Endothelial cell of umbilical vein (primary cell): ENCODE results near the gene PPFIBP1. TPM values are rescaled to one million over a fixed set of nuclear protein-coding genes. Genes with fewer than 3 reads are reported as not detected.
A peak's percentile ranks its signal among the peaks of the same experiment; 100 is the strongest.

Experiments
- BruUV-seq: library from RNA; stranded (reverse); fragments of 400-500 nt; replicated peaks from 2 replicates; lab custom pipeline; 2021; lab: Mats Ljungman, UMichigan
- CTCF ChIA-PET: fragments of 300-600, 350-600 bp; sonication (Branson Sonifier 250); formaldehyde crosslinking; loops from one replicate; lab custom pipeline; 2021; ENCODE audit warnings: antibody characterized with exemption, inconsistent platforms; lab: Charles Lee
- POLR2A ChIA-PET: fragments of 300-600, 350-600 bp; sonication (Branson Sonifier 250); formaldehyde crosslinking; loops from one replicate; lab custom pipeline; 2021; ENCODE audit warnings: antibody characterized with exemption, inconsistent platforms; lab: Charles Lee
- DNase-seq: peaks from one replicate; pipeline ENCODE4 v3.0.0-alpha.2; 2011; ENCODE audit warnings: low read depth, low spot score
- FAIRE-seq: peaks from 2 replicates; lab custom pipeline; 2011; peaks lifted over from hg19 to GRCh38; lab: Jason Lieb, UNC
- H2AFZ ChIP-seq: 2 replicates; pipeline ENCODE4 v1.6.0; 2012; ENCODE audit warnings: low read depth, low read length, control low read depth, inconsistent platforms
- H3K27ac ChIP-seq: 2 replicates; pipeline ENCODE4 v1.5.1; 2011; ENCODE audit warnings: low read depth, mild to moderate bottlenecking, control low read depth, low read length, moderate library complexity; ENCODE audit not compliant: insufficient read depth
- H3K27me3 ChIP-seq, 2 experiments: 2 replicates each; pipeline versions ENCODE4 v1.6.0 to v1.6.1; 2011; ENCODE audit warnings: low read length in 2 of 2, mixed read lengths in 1 of 2; ENCODE audit not compliant: control insufficient read depth in 2 of 2, insufficient read depth in 2 of 2
- H3K36me3 ChIP-seq, 2 experiments: 2 replicates in 1 of 2; 3 replicates in 1 of 2; pipeline ENCODE4 v1.5.1; 2011; ENCODE audit warnings: low read length in 2 of 2, mild to moderate bottlenecking in 1 of 2, moderate library complexity in 1 of 2; ENCODE audit not compliant: control insufficient read depth in 2 of 2, insufficient read depth in 2 of 2; ENCODE audit errors: extremely low read depth in 1 of 2
- H3K4me1 ChIP-seq: 3 replicates; pipeline ENCODE4 v1.5.1; 2011; ENCODE audit warnings: mild to moderate bottlenecking, low read length; ENCODE audit not compliant: control insufficient read depth, insufficient read depth; ENCODE audit errors: extremely low read depth
- H3K4me2 ChIP-seq: 2 replicates; pipeline ENCODE4 v1.6.1; 2011; ENCODE audit warnings: low read length, control low read depth, mixed read lengths; ENCODE audit not compliant: insufficient read depth
- H3K4me3 ChIP-seq, 3 experiments: fragments of 200-600 bp in 1 of 3; sonication (generic), shearing (Covaris generic) in 1 of 3; replicated peaks in 1 of 3; 2 replicates each; pipeline ENCODE4 v1.5.1; 2011 to 2016; ENCODE audit warnings: control low read depth in 3 of 3, low read length in 3 of 3, mild to moderate bottlenecking in 2 of 3, inconsistent platforms in 1 of 3, low read depth in 1 of 3, moderate library complexity in 1 of 3; ENCODE audit not compliant: insufficient read depth in 1 of 3
- H3K79me2 ChIP-seq: 2 replicates; pipeline ENCODE4 v1.6.0; 2012; ENCODE audit warnings: low read length, inconsistent platforms; ENCODE audit not compliant: control insufficient read depth, insufficient read depth
- H3K9ac ChIP-seq: replicated peaks from 2 replicates; pipeline ENCODE3; 2011; ENCODE audit warnings: low read length, control low read depth; ENCODE audit not compliant: insufficient read depth; ENCODE audit errors: extremely low read depth
- H3K9me1 ChIP-seq: replicated peaks from 3 replicates; pipeline ENCODE4 v1.6.0; 2011; ENCODE audit warnings: mild to moderate bottlenecking, low read length; ENCODE audit not compliant: control insufficient read depth, insufficient read depth; ENCODE audit errors: extremely low read depth
- H3K9me3 ChIP-seq: replicated peaks from 2 replicates; pipeline ENCODE4 v1.5.1; 2012; ENCODE audit warnings: low read length, inconsistent platforms; ENCODE audit not compliant: control insufficient read depth, insufficient read depth
- H4K20me1 ChIP-seq: replicated peaks from 2 replicates; pipeline ENCODE3; 2011; ENCODE audit warnings: mild to moderate bottlenecking, low read length; ENCODE audit not compliant: control insufficient read depth, insufficient read depth; ENCODE audit errors: extremely low read depth
- CTCF ChIP-seq, 2 donors: IDR thresholded peaks; 1 replicate in 1 of 2; 2 replicates in 1 of 2; pipeline ENCODE4 v1.5.1; 2011; ENCODE audit warnings: low read length in 2 of 2, mild to moderate bottlenecking in 2 of 2, moderate library complexity in 2 of 2, control low read depth in 1 of 2, inconsistent platforms in 1 of 2, low read depth in 1 of 2; ENCODE audit not compliant: insufficient read depth in 1 of 2; ENCODE audit errors: extremely low read depth in 1 of 2
- EZH2 ChIP-seq: IDR thresholded peaks from 2 replicates; pipeline ENCODE4 v1.6.1; 2012; ENCODE audit warnings: borderline replicate concordance, low read depth, mild to moderate bottlenecking, moderate library complexity, low read length, inconsistent platforms; ENCODE audit not compliant: severe bottlenecking
- FOS ChIP-seq: IDR thresholded peaks from 2 replicates; pipeline ENCODE4 v1.6.1; 2011; ENCODE audit warnings: mild to moderate bottlenecking, low read length, moderate library complexity, borderline replicate concordance; ENCODE audit not compliant: insufficient read depth
- GATA2 ChIP-seq: IDR thresholded peaks from 2 replicates; pipeline ENCODE4 v1.7.0; 2011; ENCODE audit warnings: low read depth, mild to moderate bottlenecking, moderate library complexity, mixed read lengths, low read length; ENCODE audit not compliant: insufficient read length, insufficient read depth
- JUN ChIP-seq: IDR thresholded peaks from 2 replicates; pipeline ENCODE4 v1.6.1; 2011; ENCODE audit warnings: borderline replicate concordance, low read depth; ENCODE audit not compliant: insufficient read length, insufficient read depth
- MAX ChIP-seq: IDR thresholded peaks from 2 replicates; pipeline ENCODE4 v1.6.1; 2011; ENCODE audit not compliant: insufficient read depth, insufficient read length
- MYC ChIP-seq: IDR thresholded peaks from one replicate; pipeline ENCODE4 v1.6.1; 2011; ENCODE audit warnings: mild to moderate bottlenecking, low read depth, low read length
- POLR2A ChIP-seq: IDR thresholded peaks from 2 replicates; pipeline ENCODE4 v1.6.1; 2012; ENCODE audit warnings: low read depth, mild to moderate bottlenecking, control low read depth, low read length
- POLR2AphosphoS5 ChIP-seq: IDR thresholded peaks from 2 replicates; pipeline ENCODE4 v1.6.1; 2012; ENCODE audit warnings: low read depth, mild to moderate bottlenecking, control low read depth, low read length, moderate library complexity; ENCODE audit not compliant: insufficient read depth
- dilution Hi-C: fragments of 300-500 bp; cut with MboI; formaldehyde crosslinking; loops from one replicate; pipeline ENCODE4 v1.15.0; 2019; ENCODE audit warnings: low sequenced_read_pairs; ENCODE audit not compliant: extremely low pct_ligation_motif_present
- intact Hi-C: fragments of 100-400 bp; cut with micrococcal nuclease; formaldehyde crosslinking; loops from one replicate; pipeline ENCODE4 v1.10.0; 2022
- polyA plus RNA-seq, 4 experiments: library from polyadenylated mRNA; depleted of rRNA in 3 of 4; stranded (reverse) in 3 of 4; unstranded in 1 of 4; fragments of >200 nt; gene quantifications; 2 replicates each; pipeline versions ENCODE4 v1.2.1 to v1.2.3, GENCODE V29; 2011 to 2012; ENCODE audit warnings: missing spikeins in 1 of 4
- total RNA-seq: library from RNA; stranded (reverse); gene quantifications from 2 replicates; pipeline ENCODE4 v1.2.3, GENCODE V29; 2021

Gene PPFIBP1
- total and polyA plus RNA-seq, 2 donors (not counting 3 experiments of a cell fraction or from before 2014, with no cell fraction given): 45.5 to 154 TPM

GRCh38 chr12:27549236-27549800, 25.3 kb downstream of the PPFIBP1 start:
- H2AFZ ChIP-seq: no peak overlapping the region
- peak overlapping the region; percentile 79 for H3K27ac ChIP-seq
- H3K4me3 ChIP-seq: peak overlapping the region in 1 of 3 experiments; percentile 20
- H3K4me2 ChIP-seq: peak overlapping the region; percentile 69
- H4K20me1 ChIP-seq: no peaks in the 10 kb centered on the region
- CTCF ChIA-PET: interaction anchor here (1.0 to 2.9 kb wide), 11 partner anchors 9 to 125 kb away, joined by 3 to 10 read pairs (median 5); no protein-coding TSS in a partner anchor
- peak overlapping the region; percentile 50 for H3K9ac ChIP-seq
- POLR2A ChIA-PET: interaction anchor here (0.6 to 1.9 kb wide), 2 partner anchors 25 to 114 kb away, joined by 7 to 8 read pairs; no protein-coding TSS in a partner anchor
- FAIRE-seq: peak; percentile 88
- TF ChIP-seq GATA2 (peak; percentile 75), JUN (peak; percentile 85), FOS (peak; percentile 90), POLR2A (no peak)
- intact Hi-C loops: loop anchor here (1.0 to 2.0 kb wide), 3 partner anchors 24 to 89 kb away; no protein-coding TSS in a partner anchor
- H3K9me3 ChIP-seq: no peaks in the 10 kb centered on the region
- H3K9me1 ChIP-seq: no peaks in the 10 kb centered on the region
- H3K27me3 ChIP-seq: no peaks in the 10 kb centered on the region
- peaks cover 87% of the 10 kb centered on the region for H3K79me2 ChIP-seq
- H3K36me3 ChIP-seq: no peaks in the 10 kb centered on the region
- dilution Hi-C loops: no loop called here
- DNase-seq: peak; percentile 91
- BruUV-seq: no TSS peak
- peaks cover 59% of the 10 kb centered on the region for H3K4me1 ChIP-seq

GRCh38 chr12:27549801-27550652, 26.0 kb downstream of the PPFIBP1 start:
- Histone ChIP-seq H3K36me3 (no peaks in the 10 kb centered on the region), H3K9ac (peak overlapping the region; percentile 50), H4K20me1 (no peaks in the 10 kb centered on the region), H3K4me1 (peaks cover 66% of the 10 kb centered on the region), H2AFZ (no peak overlapping the region), H3K27me3 (no peaks in the 10 kb centered on the region), H3K9me3 (no peaks in the 10 kb centered on the region), H3K9me1 (no peaks in the 10 kb centered on the region), H3K79me2 (peaks cover 92% of the 10 kb centered on the region), H3K4me3 (peak overlapping the region in 1 of 3 experiments; percentile 20), H3K4me2 (peak overlapping the region; percentile 69), H3K27ac (peak overlapping the region; percentile 79)
- TSS peak; percentile 34 for BruUV-seq
- intact Hi-C loops (loop anchor here (1.0 to 2.0 kb wide), 3 partner anchors 25 to 90 kb away; no protein-coding TSS in a partner anchor), dilution Hi-C loops (no loop called here)
- FAIRE-seq: peak; percentile 71
- ChIA-PET POLR2A (interaction anchor here (0.6 to 1.9 kb wide), 2 partner anchors 24 to 115 kb away, joined by 7 to 8 read pairs; no protein-coding TSS in a partner anchor), CTCF (interaction anchor here (1.0 to 2.9 kb wide), 11 partner anchors 11 to 125 kb away, joined by 3 to 10 read pairs (median 5); no protein-coding TSS in a partner anchor)
- TF ChIP-seq JUN (no peak), GATA2 (no peak), FOS (no peak), POLR2AphosphoS5 (no peak), CTCF (IDR thresholded peaks at IDR 0.05; ENCODE audit: extremely low read depth in 1 of 2, insufficient read depth in 1 of 2, low read depth in 1 of 2, low read length in 2 of 2) (no peak), EZH2 (no peak), POLR2A (no peak), MAX (no peak), MYC (no peak)
- DNase-seq: peak; percentile 89
